ENCODE measurements around the gene ZNF280A.
"Not testable (repeated sequence)": the region's sequence is repeated elsewhere in the genome, so short reads cannot be mapped to it uniquely, and the experiment has no call there.

ZNF280A gene

DNA sequence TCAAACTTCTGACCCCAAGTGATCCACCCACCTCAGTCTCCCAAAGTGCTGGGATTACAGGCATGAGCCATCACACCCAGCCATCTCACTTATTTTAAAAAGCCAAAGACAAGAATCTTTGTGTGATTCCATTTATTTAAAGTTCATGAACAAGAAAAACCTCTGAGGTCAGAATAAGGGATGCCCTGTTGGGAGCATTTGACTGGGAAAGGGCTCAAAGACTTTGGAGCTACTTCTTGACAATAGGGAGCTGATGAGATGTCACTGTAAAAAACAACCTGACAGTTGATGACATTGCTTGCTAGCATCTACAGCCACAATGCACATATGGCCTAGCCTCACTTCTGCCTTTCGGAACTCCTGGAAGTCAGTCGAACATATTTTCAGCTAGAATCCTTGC is 6.5 kb downstream of the ZNF280A start:
- DNase-seq (ENCODE audit: low read depth in 2 of 2): no peak
- no peak for TF ChIP-seq CTCF (IDR thresholded peaks at IDR 0.05; ENCODE audit: low read depth, low read length)
- no peak overlapping the region for H3K4me3 ChIP-seq (replicated peaks in 1 of 2; ENCODE audit: low read depth in 2 of 2, low read length in 2 of 2)

DNA sequence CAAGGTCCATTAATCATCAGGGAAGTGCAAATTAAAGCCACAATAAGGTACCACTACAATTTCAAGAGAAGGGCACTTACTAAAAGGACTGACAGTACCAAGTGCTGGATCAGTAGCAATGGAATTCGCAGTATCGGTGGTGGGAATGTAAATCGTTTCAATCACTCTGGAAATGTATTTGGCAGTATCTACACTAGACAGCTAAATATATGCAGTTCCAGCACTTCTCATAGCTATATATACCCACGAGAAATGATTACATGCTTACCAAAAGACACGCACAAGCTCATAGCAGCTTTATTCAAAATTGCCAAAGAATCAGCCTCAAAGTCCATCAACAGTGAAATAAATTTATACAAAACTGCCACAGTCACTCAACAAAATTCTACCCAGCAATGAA is 7.1 kb downstream of the ZNF280A start:
- DNase-seq (ENCODE audit: low read depth in 2 of 2): no peak
- no peak for TF ChIP-seq CTCF (IDR thresholded peaks at IDR 0.05; ENCODE audit: low read depth, low read length)
- H3K4me3 ChIP-seq (replicated peaks in 1 of 2; ENCODE audit: low read depth in 2 of 2, low read length in 2 of 2): no peak overlapping the region

DNA sequence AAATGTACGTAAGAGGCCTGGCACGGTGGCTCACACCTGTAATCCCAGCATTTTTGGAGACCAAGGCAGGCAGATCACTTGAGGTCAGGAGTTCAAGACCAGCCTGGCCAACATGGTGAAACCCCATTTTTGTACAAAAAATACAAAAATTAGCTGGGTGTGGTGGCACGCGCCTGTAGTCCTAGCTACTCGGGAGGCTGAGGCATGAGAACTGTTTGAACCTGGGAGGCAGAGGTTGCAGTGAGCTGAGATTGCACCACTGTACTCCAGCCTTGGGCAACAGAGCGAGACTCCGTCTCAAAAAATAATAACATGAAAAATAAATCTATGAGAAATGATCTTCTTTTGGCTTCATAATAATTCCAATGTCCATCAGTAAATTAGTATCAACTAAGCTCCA is 9.2 kb downstream of the ZNF280A start:
- not testable (repeated sequence) for H3K4me3 ChIP-seq (replicated peaks in 1 of 2; ENCODE audit: low read depth in 2 of 2, low read length in 2 of 2); DNase-seq (ENCODE audit: low read depth in 2 of 2)

DNA sequence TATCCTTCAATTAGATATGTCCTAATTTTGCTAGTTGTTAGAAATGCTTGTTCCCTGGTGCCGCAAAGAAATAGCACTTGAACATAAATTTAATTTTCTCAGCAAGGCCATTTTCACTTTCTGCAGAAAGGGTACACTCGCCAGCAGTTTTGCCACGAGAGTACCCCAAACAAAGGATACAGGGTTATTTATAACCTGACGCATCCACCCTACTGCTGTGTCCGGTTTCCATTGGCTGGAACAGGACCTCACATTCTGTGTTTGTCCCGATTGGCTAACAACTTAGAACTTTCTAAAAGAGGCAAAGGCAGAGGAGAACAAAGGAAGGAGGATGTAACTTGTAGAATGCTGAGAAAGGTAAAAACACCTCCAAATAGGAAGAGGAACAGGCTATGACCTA is 10.2 kb downstream of the ZNF280A start:
- H3K4me3 ChIP-seq (replicated peaks in 1 of 2; ENCODE audit: low read depth in 2 of 2, low read length in 2 of 2); DNase-seq (ENCODE audit: low read depth in 2 of 2): not testable (repeated sequence)

DNA sequence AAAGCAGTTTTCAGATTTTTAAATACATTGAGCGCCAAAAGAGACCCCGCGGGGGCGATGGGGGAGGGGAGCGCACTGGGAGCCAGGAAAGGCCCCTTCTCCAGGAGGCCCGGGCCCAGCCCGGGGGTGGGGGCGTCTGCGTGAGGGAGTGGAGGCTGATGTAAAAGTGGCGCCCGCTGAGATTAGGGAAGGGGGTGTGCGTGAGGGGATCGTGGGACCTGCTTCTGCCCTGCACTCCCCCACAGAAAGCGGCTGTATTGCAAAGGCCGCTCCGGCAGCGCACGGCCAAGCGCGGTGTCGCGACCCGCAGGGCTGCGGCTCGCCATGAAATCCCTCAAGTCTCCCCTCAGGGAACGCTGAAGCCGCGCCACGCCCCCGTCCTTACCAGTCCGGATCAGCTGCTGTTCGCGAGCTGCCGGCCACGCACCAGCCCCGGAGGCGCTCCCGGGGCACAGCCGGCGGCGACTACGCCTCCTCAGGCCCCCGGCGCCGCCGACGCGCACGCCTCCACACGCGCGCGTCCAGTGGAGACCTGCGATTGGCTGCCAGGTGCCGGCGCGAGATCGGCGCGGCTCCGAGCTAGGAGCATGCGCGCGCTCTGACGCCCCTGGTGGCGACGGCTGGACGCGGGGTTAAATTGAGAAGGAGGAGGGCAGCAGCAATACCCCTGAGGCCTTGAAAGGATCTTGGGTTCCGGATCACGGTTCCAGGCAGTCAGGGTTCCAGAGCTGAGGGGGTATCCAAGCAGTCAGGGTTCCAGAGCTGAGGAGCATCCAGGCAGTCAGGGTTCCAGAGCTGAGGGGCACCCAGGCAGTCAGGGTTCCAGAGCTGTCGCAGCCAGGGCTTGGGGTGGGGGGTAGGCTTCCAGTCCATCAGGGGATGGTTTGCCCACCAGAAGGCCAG is 11.5 kb downstream of the ZNF280A start, which contains the start of gene ZNF280B:
Gene ZNF280B (minus strand): TSS at position 469 of the 903 bp plus-strand sequence. CDS start 19,344 bp downstream, outside the sequence.
- peak within 1 kb of the TSS; percentile 80 to 83 for H3K4me3 ChIP-seq (replicated peaks in 1 of 2; ENCODE audit: low read depth in 2 of 2, low read length in 2 of 2)
- TF ChIP-seq CTCF (IDR thresholded peaks at IDR 0.05; ENCODE audit: low read depth, low read length): peak; percentile 75
- DNase-seq (ENCODE audit: low read depth in 2 of 2): peak; percentile 83 to 85

DNA sequence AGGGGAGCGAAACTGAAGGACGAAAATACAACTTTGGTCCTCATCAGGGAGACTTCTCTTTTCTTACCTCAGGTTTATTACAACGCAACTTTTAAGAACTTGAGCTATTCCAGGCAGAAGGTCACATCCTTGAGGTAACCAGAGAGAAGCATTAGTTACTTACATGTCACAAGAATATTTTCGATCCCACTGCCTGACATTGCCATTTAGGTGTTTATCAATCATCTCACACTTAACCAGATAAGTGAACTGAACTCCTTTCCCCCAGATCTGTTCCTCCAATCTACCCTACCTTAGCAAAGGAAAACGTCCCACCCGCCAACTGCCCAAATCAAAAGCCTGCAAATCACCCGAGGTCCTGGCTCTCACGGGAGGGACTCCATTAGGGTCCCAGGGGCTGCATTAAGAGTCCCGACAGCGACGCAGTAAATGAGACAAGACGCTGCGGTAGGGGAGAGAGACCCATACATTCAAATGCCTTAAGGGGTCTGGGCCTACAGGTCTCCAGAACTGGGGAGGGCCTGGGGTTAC is 12.3 kb downstream of the ZNF280A start:
- no peak for TF ChIP-seq CTCF (IDR thresholded peaks at IDR 0.05; ENCODE audit: low read depth, low read length)
- peak in 1 of 2 donors; percentile 1 for DNase-seq (ENCODE audit: low read depth in 2 of 2)
- peak overlapping the region; percentile 80 to 83 for H3K4me3 ChIP-seq (replicated peaks in 1 of 2; ENCODE audit: low read depth in 2 of 2, low read length in 2 of 2)

DNA sequence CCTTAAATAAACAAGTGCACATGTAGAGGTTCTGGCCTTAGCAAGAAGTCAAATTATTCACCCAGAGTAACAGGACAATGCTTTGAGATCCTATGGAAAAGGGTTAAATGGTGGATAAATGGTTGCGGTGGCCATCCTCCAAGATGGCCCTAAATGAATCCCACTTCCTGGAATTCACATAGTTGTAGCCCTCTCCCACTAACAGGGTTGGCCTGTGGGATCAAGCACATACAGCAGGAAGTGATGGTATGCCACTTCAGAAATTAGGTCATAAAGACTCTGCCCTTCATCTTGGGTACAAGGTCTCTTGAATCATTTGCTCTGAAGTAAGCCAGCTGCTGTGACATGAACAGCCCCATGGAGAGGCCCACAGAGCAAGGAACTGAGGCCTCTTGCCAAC is 13.3 kb downstream of the ZNF280A start:
- TF ChIP-seq CTCF (IDR thresholded peaks at IDR 0.05; ENCODE audit: low read depth, low read length): no peak
- no peak for DNase-seq (ENCODE audit: low read depth in 2 of 2)
- no peak overlapping the region for H3K4me3 ChIP-seq (replicated peaks in 1 of 2; ENCODE audit: low read depth in 2 of 2, low read length in 2 of 2)
